ENCODE data around the gene RAB14. TPM values are rescaled to one million over a fixed set of nuclear protein-coding genes. Genes with fewer than 3 reads are reported as not detected.
"Not testable (repeated sequence)": the region's sequence is repeated elsewhere in the genome, so short reads cannot be mapped to it uniquely, and the experiment has no call there.

Gene RAB14
- total and polyA plus RNA-seq, 4 donors = 26.3 to 108 (median 55.9) TPM

DNA sequence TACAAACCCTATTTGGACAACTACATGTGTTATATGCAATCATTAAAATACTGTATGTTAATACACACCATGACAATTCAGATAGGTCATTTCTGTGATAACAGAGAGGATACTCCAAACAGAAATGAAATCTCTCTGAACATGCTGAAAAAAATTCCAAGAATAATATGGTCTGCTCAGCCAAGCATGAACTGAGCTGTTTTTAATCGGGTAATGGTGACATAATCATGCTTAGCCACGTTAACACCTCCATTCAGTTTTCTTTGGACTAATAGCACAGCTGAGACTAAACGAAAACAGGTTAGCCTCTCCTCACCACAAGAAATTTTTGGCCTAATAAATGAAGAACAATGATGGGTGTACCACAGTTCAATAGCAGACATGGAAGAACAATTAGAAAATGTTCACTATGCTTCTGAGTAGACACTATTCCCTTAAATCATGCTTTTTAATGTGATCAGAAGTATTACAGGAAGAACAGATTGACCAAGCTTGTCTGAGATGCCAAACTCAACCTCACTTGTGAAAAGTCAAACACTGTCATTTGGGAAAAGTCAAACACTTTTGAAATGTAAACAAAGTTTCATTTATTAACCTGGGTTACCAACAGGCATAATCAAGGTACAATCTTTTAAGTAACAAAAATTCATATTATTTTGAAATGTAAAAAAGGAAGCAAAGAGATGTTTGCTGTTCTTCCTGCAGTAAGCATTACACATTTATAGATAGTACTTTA lies 19.4 kb downstream of the RAB14 start:
- H3K4me1 ChIP-seq (ENCODE audit: control insufficient read depth in 5 of 5, insufficient read depth in 5 of 5, low read length in 5 of 5) = peaks cover 0 to 20% (median 2%) of the 10 kb centered on the region in 5 donors
- H3K36me3 ChIP-seq (ENCODE audit: control insufficient read depth in 4 of 4, insufficient read depth in 4 of 4, low read length in 4 of 4) = peaks cover 4 to 36% (median 17%) of the 10 kb centered on the region in 4 donors
- no peaks in the 10 kb centered on the region for H3K27me3 ChIP-seq (ENCODE audit: control insufficient read depth in 3 of 3, insufficient read depth in 3 of 3, low read length in 2 of 3)
- no peak overlapping the region for H3K27ac ChIP-seq (ENCODE audit: low read depth in 1 of 2, low read length in 1 of 2)
- H3K9ac ChIP-seq (ENCODE audit: insufficient read depth in 1 of 2, low read length in 2 of 2) = no peak overlapping the region
- 68 to 81% methylated on average over 3 of the region's 3 CpGs for WGBS, 2 donors
- TF ChIP-seq, protein P1, sequence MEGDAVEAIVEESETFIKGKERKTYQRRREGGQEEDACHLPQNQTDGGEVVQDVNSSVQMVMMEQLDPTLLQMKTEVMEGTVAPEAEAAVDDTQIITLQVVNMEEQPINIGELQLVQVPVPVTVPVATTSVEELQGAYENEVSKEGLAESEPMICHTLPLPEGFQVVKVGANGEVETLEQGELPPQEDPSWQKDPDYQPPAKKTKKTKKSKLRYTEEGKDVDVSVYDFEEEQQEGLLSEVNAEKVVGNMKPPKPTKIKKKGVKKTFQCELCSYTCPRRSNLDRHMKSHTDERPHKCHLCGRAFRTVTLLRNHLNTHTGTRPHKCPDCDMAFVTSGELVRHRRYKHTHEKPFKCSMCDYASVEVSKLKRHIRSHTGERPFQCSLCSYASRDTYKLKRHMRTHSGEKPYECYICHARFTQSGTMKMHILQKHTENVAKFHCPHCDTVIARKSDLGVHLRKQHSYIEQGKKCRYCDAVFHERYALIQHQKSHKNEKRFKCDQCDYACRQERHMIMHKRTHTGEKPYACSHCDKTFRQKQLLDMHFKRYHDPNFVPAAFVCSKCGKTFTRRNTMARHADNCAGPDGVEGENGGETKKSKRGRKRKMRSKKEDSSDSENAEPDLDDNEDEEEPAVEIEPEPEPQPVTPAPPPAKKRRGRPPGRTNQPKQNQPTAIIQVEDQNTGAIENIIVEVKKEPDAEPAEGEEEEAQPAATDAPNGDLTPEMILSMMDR (IDR thresholded peaks at IDR 0.05; ENCODE audit: control extremely low read depth, extremely low read depth) = no peak
- no peak overlapping the region for H3K4me3 ChIP-seq
- no peaks in the 10 kb centered on the region for H3K9me3 ChIP-seq (ENCODE audit: control insufficient read depth in 4 of 4, insufficient read depth in 3 of 4, low read length in 3 of 4)
- no peak for DNase-seq
- no peak for ATAC-seq (ENCODE audit: insufficient read depth, low FRiP score)

DNA sequence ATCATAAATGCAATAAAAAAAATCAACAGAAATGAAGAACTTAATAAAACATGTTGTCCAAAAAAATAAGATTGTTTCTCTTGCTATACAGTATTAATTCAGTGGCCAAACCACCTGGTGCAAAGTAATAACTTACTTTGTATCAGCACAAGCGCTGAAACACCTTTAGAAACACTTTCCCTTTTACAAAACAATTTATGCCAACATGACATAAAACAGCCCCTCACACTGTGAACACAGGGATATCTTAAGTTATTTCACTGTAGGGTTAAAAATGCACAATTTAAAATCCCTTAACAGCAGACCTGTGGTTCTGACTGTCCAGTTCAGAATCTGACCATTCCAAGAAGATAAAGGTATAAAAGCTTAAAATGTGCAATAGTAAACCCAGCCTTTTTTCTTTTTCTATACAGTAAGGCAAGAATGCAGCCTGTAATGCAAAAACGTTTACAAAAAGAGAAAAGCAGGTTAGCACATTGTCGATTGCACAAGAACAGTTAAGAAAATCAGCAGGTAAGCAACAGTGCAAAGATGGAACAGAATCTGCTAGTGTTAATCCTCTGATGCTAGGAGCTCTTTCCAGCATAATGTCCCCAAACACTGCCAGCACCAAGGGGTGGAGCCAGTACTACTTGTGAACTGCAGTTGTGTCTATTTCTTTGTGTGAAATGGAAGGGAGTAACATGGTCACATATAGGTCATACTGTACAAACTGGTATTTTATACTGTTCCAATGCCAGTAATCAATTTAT lies 21.6 kb downstream of the RAB14 start:
- DNase-seq = no peak
- Histone ChIP-seq H3K4me3 (no peak overlapping the region), H3K9ac (ENCODE audit: insufficient read depth in 1 of 2, low read length in 2 of 2) (no peak overlapping the region), H3K27me3 (ENCODE audit: control insufficient read depth in 3 of 3, insufficient read depth in 3 of 3, low read length in 2 of 3) (no peaks in the 10 kb centered on the region), H3K9me3 (ENCODE audit: control insufficient read depth in 4 of 4, insufficient read depth in 3 of 4, low read length in 3 of 4) (no peaks in the 10 kb centered on the region), H3K4me1 (ENCODE audit: control insufficient read depth in 5 of 5, insufficient read depth in 5 of 5, low read length in 5 of 5) (peaks cover 0 to 13% (median 0%) of the 10 kb centered on the region in 5 donors), H3K27ac (ENCODE audit: low read depth in 1 of 2, low read length in 1 of 2) (no peak overlapping the region), H3K36me3 (ENCODE audit: control insufficient read depth in 4 of 4, insufficient read depth in 4 of 4, low read length in 4 of 4) (peaks cover 8 to 33% (median 17%) of the 10 kb centered on the region in 4 donors)
- TF ChIP-seq, protein P1 (IDR thresholded peaks at IDR 0.05; ENCODE audit: control extremely low read depth, extremely low read depth) = no peak
- ATAC-seq (ENCODE audit: insufficient read depth, low FRiP score) = no peak
- WGBS, 2 donors = 73 to 74% methylated on average over 3 of the region's 3 CpGs

DNA sequence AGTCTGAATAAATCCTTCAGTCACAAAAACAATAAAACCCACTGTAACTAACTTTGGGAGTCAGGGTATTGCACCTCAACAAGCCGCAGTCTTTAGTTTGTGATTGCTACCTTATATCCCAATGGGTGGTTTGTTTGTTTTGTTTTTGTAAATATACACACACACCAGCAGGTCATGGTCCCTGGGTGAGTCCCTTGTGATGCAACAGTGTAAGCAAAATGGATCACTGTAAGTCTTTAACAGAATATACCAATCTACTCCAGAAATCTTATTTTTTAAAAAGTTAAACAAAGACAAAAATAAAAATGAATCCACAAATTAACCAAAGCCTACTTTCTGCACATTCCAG lies 22.3 kb downstream of the RAB14 start:
- not testable (repeated sequence) for H3K4me3 ChIP-seq; H3K27ac ChIP-seq (ENCODE audit: low read depth in 1 of 2, low read length in 1 of 2); H3K9me3 ChIP-seq (ENCODE audit: control insufficient read depth in 4 of 4, insufficient read depth in 3 of 4, low read length in 3 of 4); ATAC-seq (ENCODE audit: insufficient read depth, low FRiP score); H3K9ac ChIP-seq (ENCODE audit: insufficient read depth in 1 of 2, low read length in 2 of 2); DNase-seq; H3K27me3 ChIP-seq (ENCODE audit: control insufficient read depth in 3 of 3, insufficient read depth in 3 of 3, low read length in 2 of 3)
- WGBS, 2 donors = 88 to 94% methylated on average over 1 of the region's 1 CpG
- Histone ChIP-seq H3K4me1 (ENCODE audit: control insufficient read depth in 5 of 5, insufficient read depth in 5 of 5, low read length in 5 of 5) (peaks cover 0 to 13% (median 0%) of the 10 kb centered on the region in 5 donors), H3K36me3 (ENCODE audit: control insufficient read depth in 4 of 4, insufficient read depth in 4 of 4, low read length in 4 of 4) (peaks cover 8 to 38% (median 19%) of the 10 kb centered on the region in 4 donors)

DNA sequence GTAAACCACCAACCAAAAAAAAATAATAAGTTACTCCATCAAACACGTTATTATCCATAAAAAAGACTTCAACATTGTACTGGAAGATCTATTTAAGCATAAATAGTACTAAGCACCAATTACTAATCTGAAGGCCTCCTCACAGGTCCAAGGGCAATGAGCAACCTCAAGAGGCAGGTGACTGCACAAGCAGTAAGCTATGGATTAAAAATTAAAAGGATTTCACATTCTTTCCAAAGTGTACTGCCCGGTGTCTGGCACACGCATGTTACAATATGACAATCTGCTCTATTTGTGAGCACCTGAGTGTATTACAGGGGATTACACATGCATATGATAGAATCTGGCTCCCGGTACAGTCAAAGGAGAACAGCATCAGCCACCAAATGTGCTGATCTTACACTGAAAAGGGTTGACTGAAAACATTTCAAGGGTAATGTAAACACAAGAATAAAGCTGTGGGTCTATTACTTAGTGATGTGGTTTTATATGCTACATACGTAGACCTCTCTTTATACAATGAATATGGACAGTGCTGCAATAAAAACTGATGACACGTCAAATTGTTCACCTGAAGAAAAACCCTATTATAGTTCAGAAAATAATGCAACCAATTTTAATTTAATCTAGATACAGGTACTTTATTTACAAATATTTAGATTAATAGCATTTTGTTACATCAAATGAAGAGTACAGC lies 22.8 kb downstream of the RAB14 start:
- Histone ChIP-seq H3K4me1 (ENCODE audit: control insufficient read depth in 5 of 5, insufficient read depth in 5 of 5, low read length in 5 of 5) (peaks cover 0 to 8% (median 0%) of the 10 kb centered on the region in 5 donors), H3K27ac (ENCODE audit: low read depth in 1 of 2, low read length in 1 of 2) (peak overlapping the region in 1 of 2 donors; percentile 40), H3K36me3 (ENCODE audit: control insufficient read depth in 4 of 4, insufficient read depth in 4 of 4, low read length in 4 of 4) (peaks cover 10 to 37% (median 19%) of the 10 kb centered on the region in 4 donors), H3K27me3 (ENCODE audit: control insufficient read depth in 3 of 3, insufficient read depth in 3 of 3, low read length in 2 of 3) (no peaks in the 10 kb centered on the region), H3K9ac (ENCODE audit: insufficient read depth in 1 of 2, low read length in 2 of 2) (no peak overlapping the region), H3K4me3 (no peak overlapping the region), H3K9me3 (ENCODE audit: control insufficient read depth in 4 of 4, insufficient read depth in 3 of 4, low read length in 3 of 4) (no peaks in the 10 kb centered on the region)
- ATAC-seq (ENCODE audit: insufficient read depth, low FRiP score) = no peak
- WGBS, 2 donors = 76 to 89% methylated on average over 6 of the region's 6 CpGs
- DNase-seq = no peak
- TF ChIP-seq, protein P1 (IDR thresholded peaks at IDR 0.05; ENCODE audit: control extremely low read depth, extremely low read depth) = no peak
